ENCODE data around the gene DVL1. TPM values are rescaled to one million over a fixed set of nuclear protein-coding genes. Genes with fewer than 3 reads are reported as not detected.

DVL1 gene
- total RNA-seq, 1 experiment from 2014 or later = 107 TPM

DNA sequence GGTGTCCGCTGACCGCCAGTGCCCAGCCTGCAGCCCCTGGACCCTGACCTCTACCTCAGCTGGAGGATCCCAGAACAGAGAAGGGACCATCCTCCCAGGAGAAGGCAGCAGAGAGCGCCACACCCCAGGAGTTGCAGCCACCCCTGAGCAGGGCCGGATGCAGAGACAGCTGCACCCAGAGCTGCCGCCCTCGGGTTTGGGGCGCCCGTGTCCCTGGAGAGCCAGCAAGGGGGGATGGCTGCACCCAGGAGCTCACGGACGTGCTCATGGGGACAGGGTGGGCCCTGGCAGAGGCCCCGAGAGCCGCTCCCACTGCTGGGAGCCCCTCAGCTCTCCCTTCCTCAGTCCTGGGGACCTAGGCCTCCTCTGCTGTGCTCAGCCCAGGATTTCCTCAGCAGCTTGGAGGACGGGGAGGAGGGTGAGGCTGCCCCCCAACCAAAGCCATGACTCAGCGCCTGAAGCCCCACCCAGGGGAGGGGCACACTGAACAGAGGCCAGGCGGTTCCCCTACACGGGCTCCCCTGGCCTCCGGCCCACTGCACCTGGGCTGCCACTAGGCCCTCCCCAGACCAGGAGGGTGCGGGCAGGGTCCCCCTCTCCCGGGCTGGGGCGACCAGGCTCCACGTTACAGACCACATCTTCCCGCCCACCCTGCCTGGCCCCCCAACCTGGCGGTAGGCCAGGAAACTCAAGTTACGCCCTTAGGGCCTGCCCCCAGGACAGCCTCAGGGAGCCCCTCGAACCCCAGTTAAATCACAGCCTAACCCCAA is 43.7 kb downstream of the DVL1 start:
- Histone ChIP-seq H3K36me3 (peaks cover 13% of the 10 kb centered on the region), H3K9me3 (no peaks in the 10 kb centered on the region), H3K27me3 (no peaks in the 10 kb centered on the region), H3K4me3 (no peak overlapping the region; the same call in 1 of the 2 replicates)
- DNase-seq = peak; percentile 55

DNA sequence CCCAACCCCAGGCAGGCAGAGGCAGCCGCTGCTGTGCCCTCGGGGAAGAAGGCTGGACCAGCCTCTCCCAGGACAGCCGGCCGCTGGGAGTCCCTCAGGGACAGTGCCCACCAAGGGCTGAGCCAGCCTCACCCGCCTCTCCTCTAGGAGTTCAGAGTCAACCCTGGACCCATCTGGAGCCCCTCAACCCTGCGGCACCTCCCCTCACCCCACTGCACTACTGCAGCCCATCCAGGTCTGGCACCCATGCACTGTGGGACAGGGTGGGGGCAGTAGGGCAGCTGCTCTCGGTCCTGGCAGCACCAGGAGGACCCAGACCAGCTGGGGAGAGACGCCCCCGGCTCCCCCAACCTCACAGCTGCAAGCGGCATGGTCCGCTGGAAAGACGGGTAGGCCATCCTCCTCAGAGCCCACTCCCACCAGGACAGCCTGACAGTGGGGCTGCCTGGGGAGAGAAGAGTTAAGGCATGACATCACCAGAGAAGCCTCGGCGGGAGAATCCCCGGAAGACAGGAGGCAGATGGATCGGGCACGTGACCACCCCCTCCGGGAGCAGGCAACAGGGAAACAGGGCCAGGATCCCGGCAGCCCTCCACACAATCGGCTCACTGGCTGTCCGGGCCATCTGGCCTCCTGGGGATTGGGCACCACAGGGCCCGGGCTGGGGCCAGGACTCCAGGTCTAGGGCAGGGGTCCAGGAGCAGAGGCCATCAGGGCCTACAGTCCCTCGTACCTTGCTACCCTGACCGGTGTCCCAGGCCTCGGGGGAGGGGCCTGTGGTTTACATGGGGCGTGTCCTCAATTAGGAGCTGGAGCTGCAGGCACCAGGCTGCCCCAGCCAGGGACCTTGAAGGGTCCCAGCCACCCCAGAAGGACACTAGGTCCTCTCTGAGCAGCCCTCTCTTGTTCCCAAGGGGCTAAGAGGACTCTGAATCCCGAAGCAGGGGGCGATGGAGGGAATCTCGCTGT is 44.6 kb downstream of the DVL1 start:
- Histone ChIP-seq H3K36me3 (peaks cover 5% of the 10 kb centered on the region), H3K4me3 (no peak overlapping the region), H3K9me3 (no peaks in the 10 kb centered on the region), H3K27me3 (no peaks in the 10 kb centered on the region)
- peak; percentile 59 for DNase-seq

- Histone ChIP-seq H3K27me3 (no peaks in the 10 kb centered on the region), H3K36me3 (no peaks in the 10 kb centered on the region), H3K4me3 (no peak overlapping the region), H3K9me3 (no peaks in the 10 kb centered on the region)
- DNase-seq = no peak
These were observed 45.5 kb downstream of the DVL1 start for GRCh38 chr1:1303736-1304135.

GRCh38 chr1:1302951-1303509 is 46.2 kb downstream of the DVL1 start:
- no peaks in the 10 kb centered on the region for H3K27me3 ChIP-seq
- H3K9me3 ChIP-seq = no peaks in the 10 kb centered on the region
- H3K4me3 ChIP-seq = no peak overlapping the region
- DNase-seq = no peak
- H3K36me3 ChIP-seq = no peaks in the 10 kb centered on the region

DNA sequence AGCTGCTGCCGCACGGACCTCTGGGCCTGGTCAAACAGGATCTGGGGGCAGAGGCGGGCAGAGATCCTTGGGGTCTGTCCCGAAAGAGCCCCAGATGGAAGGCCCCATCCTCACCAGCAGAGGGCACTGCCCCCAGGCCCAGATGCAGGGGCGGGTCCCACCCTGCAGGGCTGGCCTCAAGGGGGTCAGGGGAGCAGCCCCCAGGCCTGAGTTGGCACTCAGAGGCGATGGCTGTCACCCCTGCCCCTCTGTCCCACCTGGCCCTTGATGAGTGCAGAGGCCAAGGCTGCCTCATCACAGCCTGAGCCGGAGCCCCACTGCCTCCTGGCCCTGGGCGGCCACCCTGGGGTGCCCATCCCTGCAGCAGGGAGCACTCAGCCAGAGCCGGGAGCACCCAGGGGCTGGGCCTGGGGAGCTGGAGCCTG is 47.2 kb downstream of the DVL1 start:
- no peaks in the 10 kb centered on the region for H3K36me3 ChIP-seq
- H3K9me3 ChIP-seq = no peaks in the 10 kb centered on the region
- DNase-seq = no peak
- H3K4me3 ChIP-seq = no peak overlapping the region
- no peaks in the 10 kb centered on the region for H3K27me3 ChIP-seq

GRCh38 chr1:1300352-1300739 is 48.9 kb downstream of the DVL1 start:
- Histone ChIP-seq H3K9me3 (no peaks in the 10 kb centered on the region), H3K36me3 (no peaks in the 10 kb centered on the region), H3K4me3 (no peak overlapping the region), H3K27me3 (no peaks in the 10 kb centered on the region)
- no peak for DNase-seq

GRCh38 chr1:1299686-1300351 is 49.4 kb downstream of the DVL1 start:
- Histone ChIP-seq H3K27me3 (no peaks in the 10 kb centered on the region), H3K4me3 (no peak overlapping the region), H3K9me3 (no peaks in the 10 kb centered on the region), H3K36me3 (no peaks in the 10 kb centered on the region)
- DNase-seq = no peak

DNA sequence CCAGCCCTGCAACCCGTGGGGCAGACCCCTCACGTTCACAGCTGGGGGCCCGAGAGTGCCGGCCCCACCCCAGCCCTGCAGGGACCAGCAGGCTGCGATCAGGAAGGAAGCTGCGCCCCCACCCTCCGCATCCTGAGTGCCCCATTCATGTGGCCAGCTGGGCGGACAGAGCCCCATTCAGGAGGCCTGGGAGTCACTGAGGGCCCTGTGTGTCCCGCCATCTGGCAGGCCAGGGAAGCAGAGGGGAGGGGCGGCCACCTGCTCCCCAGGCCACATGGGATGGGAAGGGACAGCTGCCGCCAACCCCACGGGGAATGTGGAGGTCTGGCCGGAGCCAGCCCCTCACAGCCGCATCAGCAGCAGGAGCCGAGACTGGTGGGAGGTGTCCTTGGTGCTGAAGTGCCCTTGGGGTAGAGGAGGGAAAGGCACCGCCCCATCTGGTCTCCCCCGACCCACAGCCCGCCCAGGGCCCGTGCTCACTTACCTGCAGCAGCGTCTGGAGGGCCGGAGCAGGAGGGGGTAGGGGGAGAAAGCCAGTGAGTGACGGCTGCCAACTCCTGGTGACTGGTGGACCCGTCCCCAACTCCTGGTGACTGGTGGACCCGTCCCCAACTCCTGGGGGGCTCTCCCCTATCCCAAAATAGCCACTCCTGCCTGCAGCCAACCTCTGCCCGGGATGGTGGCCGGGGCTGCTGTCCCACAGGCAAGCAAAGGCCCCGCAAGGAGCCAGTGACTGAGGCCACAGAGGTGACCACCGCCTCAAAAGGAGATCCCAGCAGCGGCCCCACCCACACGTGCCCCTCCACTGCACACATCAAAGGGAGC is 50.1 kb downstream of the DVL1 start:
- Histone ChIP-seq H3K36me3 (no peaks in the 10 kb centered on the region), H3K4me3 (no peak overlapping the region), H3K27me3 (no peaks in the 10 kb centered on the region), H3K9me3 (no peaks in the 10 kb centered on the region)
- DNase-seq = no peak

DNA sequence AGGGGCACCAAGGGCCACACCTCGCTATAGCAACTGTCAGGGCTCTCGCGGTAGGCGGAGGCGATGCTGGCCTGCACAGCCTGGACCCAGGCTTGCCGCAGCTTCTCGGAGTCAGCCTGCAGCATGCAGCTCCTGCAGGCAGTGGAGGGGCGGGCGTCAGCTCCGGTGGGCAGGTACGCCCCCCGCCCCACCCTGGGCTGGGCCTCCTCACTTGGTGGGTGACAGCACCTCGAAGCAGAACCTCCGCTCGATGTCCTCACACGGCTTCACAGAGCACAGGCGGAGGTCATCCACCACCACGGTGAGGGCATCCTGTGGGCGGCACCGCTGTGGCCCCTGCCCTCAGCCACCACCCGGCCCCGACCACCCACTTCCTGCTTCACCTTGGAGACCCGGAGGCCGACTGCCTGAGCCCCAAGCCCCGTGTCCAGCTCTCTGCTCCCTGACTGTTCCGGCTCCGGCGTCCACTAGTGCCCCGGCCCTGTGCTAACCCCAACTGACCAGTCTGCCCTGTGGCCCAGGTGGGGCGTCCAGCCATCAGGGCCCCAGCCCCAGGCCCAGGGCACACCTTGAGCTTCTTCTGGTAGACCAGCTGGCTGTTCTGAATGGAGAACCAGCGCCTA is 51.3 kb downstream of the DVL1 start:
- no peaks in the 10 kb centered on the region for H3K27me3 ChIP-seq
- no peak overlapping the region for H3K4me3 ChIP-seq
- no peaks in the 10 kb centered on the region for H3K36me3 ChIP-seq
- H3K9me3 ChIP-seq = no peaks in the 10 kb centered on the region
- no peak for DNase-seq

DNA sequence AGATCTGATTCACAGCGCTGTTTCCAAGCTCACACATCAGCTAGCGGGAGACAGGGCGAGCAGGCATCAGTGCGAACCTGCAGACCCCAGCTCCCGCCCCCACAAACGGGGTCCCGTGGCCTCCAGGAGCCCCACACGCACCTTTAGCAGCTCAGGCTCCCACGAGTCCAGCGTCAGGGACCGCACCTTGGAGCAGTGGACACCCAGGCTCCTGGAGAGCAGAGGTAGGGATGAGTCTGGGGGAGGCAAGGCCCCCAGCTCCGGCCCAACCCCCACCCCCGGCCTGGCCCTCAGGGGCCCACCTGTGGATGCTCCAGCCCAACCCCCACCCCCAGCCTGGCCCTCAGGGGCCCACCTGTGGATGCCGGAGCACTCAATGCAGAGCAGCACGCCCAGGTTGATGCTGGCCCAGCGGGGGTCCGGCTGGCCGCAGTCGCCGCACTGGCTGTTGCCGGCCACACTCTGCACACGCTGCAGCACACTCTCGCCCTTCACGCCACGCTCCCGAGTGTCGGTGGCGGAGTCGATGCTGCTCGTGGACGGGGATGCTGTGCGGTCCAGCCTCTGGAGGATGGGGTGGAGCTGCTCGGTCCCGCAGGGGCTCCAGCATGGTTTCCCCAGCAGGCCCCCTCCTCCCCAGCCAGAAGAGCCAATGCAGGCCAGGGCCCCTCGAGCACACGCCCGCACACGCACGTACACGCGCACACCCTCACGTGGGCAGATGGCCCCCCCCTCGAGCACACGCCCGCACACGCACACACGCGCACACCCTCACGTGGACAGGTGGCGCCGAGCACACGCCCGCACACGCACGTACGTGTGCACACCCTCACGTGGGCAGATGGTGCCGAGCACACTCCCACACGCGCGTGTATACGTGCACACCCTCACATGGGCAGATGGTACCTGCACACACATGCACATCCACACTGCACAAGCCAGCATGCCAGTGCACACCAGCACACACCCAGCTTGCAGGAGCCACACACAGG is 52.9 kb downstream of the DVL1 start:
- H3K9me3 ChIP-seq = no peaks in the 10 kb centered on the region
- H3K27me3 ChIP-seq = no peaks in the 10 kb centered on the region
- no peaks in the 10 kb centered on the region for H3K36me3 ChIP-seq
- DNase-seq = no peak
- no peak overlapping the region for H3K4me3 ChIP-seq

GRCh38 chr1:1295154-1295923 is 53.9 kb downstream of the DVL1 start:
- Histone ChIP-seq H3K9me3 (no peaks in the 10 kb centered on the region), H3K4me3 (no peak overlapping the region), H3K27me3 (no peaks in the 10 kb centered on the region), H3K36me3 (no peaks in the 10 kb centered on the region)
- no peak for DNase-seq

DNA sequence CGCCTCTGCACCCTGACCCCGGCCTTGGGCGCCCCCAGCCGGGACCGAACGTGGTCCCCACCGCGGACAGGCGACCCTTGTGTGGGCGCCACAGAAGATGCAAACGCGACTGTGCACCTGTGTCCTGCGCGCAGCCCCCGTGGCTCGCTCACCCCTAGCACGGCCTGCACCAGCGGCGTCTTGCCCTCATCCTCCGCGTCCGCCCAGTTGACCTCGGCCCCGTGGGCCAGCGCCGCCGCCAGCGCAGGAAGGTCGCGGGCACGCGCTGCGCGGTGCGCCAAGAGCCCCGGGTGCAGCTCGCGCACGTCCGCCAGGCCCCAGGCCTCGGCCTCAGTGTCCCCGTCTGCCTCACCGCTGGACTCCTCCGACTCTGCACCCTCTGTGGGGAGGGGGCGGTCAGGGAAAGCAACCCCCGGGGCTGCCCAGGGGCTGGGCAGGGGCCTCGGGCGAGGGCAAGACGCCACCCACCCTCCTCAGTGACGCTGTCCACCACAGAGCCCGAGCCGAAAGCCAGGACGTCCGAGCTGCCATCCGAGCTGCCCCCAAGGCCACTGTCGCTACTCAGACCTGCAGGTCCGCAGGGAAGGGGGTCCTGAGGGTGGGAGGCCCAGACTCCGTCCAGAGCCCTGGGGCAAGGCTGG is 54.8 kb downstream of the DVL1 start:
- H3K9me3 ChIP-seq = no peaks in the 10 kb centered on the region
- H3K27me3 ChIP-seq = no peaks in the 10 kb centered on the region
- H3K4me3 ChIP-seq = no peak overlapping the region
- H3K36me3 ChIP-seq = no peaks in the 10 kb centered on the region
- no peak for DNase-seq

DNA sequence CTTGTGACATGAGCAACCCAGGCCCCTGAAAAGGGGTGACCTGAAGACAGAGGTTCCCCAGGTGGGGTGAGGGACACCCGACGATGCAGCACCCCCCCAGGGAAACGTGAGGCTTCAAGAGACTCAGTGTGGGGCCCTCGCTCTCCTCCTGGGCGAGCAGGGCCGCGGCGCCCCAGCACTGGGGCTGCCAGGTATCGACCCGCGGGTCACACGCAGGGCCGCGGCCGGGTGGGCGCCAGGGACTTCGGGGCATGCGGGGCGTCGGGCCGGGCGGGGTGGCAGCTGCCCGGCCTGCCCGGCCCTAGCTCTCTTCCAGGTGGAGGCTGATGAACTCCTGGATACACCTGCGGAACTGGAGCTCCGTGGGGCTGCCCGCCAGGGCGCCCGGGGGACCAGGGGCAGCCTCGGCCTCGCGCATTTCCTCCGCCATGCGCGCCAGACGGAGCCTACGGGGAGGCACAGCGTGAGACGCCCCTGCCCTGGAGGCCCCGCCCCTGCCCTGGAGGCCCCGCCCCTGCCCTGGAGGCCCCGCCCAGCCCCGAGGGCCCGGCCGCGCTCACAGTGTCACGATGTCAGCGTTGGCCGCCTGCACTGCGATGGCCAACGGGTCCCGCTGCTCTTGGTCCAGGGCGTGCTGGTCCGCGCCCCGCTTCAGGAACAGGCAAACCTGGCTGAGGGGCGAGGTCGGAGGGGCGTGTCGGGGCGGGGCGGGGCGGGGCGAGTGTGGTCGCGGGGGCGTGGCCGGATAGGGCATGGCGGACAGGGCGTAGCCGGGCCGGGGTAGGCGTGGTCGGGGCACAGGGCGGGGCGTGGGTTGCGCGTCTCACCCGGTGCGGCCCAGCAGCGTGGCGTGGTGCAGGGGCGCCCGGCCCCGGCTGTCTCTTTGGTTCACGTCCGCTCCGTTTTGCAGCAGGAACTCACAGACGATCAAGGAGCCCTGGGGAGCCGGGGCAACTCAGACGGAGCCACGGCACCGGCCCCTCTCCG is 55.7 kb downstream of the DVL1 start:
- Histone ChIP-seq H3K27me3 (no peaks in the 10 kb centered on the region), H3K36me3 (no peaks in the 10 kb centered on the region), H3K4me3 (no peak overlapping the region), H3K9me3 (no peaks in the 10 kb centered on the region)
- no peak for DNase-seq

All from MG63 (cell line).